HUES6 (cell line): ENCODE measurements around the gene FAM83B.
"Not testable (repeated sequence)": the region's sequence is repeated elsewhere in the genome, so short reads cannot be mapped to it uniquely, and the experiment has no call there.

Experiments used
- H3K27ac ChIP-seq: 2 replicates; pipeline ENCODE4 v1.7.0; 2013; ENCODE audit warnings: low read depth, mild to moderate bottlenecking, low read length, inconsistent platforms
- H3K27me3 ChIP-seq: 2 replicates; pipeline ENCODE4 v1.6.1; 2013; ENCODE audit warnings: low read length; ENCODE audit not compliant: control insufficient read depth, insufficient read depth
- H3K36me3 ChIP-seq: 2 replicates; pipeline ENCODE4 v1.6.1; 2013; ENCODE audit warnings: low read length; ENCODE audit not compliant: control insufficient read depth, insufficient read depth
- H3K4me1 ChIP-seq: 2 replicates; pipeline ENCODE4 v1.6.1; 2013; ENCODE audit warnings: low read length; ENCODE audit not compliant: control insufficient read depth, insufficient read depth
- H3K4me3 ChIP-seq: 2 replicates; pipeline ENCODE4 v1.5.1; 2013; ENCODE audit warnings: low read depth, low read length
- H3K9ac ChIP-seq: one replicate; pipeline ENCODE4 v1.6.1; 2013; ENCODE audit warnings: mild to moderate bottlenecking, low read length
- H3K9me3 ChIP-seq: 2 replicates; pipeline ENCODE4 v1.6.1; 2013; ENCODE audit warnings: low read depth, low read length; ENCODE audit not compliant: control insufficient read depth, insufficient read depth

FAM83B gene, protein sequence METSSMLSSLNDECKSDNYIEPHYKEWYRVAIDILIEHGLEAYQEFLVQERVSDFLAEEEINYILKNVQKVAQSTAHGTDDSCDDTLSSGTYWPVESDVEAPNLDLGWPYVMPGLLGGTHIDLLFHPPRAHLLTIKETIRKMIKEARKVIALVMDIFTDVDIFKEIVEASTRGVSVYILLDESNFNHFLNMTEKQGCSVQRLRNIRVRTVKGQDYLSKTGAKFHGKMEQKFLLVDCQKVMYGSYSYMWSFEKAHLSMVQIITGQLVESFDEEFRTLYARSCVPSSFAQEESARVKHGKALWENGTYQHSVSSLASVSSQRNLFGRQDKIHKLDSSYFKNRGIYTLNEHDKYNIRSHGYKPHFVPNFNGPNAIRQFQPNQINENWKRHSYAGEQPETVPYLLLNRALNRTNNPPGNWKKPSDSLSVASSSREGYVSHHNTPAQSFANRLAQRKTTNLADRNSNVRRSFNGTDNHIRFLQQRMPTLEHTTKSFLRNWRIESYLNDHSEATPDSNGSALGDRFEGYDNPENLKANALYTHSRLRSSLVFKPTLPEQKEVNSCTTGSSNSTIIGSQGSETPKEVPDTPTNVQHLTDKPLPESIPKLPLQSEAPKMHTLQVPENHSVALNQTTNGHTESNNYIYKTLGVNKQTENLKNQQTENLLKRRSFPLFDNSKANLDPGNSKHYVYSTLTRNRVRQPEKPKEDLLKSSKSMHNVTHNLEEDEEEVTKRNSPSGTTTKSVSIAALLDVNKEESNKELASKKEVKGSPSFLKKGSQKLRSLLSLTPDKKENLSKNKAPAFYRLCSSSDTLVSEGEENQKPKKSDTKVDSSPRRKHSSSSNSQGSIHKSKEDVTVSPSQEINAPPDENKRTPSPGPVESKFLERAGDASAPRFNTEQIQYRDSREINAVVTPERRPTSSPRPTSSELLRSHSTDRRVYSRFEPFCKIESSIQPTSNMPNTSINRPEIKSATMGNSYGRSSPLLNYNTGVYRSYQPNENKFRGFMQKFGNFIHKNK

GRCh38 chr6:54846243-54846856, at the start of gene FAM83B:
FAM83B (plus strand) TSS chr6:54846771; CDS start chr6:54870247, 23,476 bp downstream.
- peaks cover 11% of the 10 kb centered on the region for H3K4me1 ChIP-seq
- H3K27me3 ChIP-seq, result peaks cover 20% of the 10 kb centered on the region
- peak within 1 kb of the TSS; percentile 60; the same call in 1 of the 2 replicates for H3K27ac ChIP-seq
- H3K36me3 ChIP-seq, result no peaks in the 10 kb centered on the region
- peak within 1 kb of the TSS; percentile 73 for H3K9ac ChIP-seq
- no peaks in the 10 kb centered on the region for H3K9me3 ChIP-seq
- H3K4me3 ChIP-seq, result peak within 1 kb of the TSS; percentile 81

- not testable (repeated sequence) for H3K4me3 ChIP-seq, H3K4me1 ChIP-seq, H3K9ac ChIP-seq, H3K27me3 ChIP-seq, H3K27ac ChIP-seq, H3K36me3 ChIP-seq
- peaks cover 13% of the 10 kb centered on the region for H3K9me3 ChIP-seq
Observed at GRCh38 chr6:54796918-54797317, 49.7 kb upstream of the FAM83B start.

GRCh38 chr6:54800050-54800600, 46.4 kb upstream of the FAM83B start:
- H3K9me3 ChIP-seq, result peaks cover 13% of the 10 kb centered on the region
- no peak overlapping the region for H3K9ac ChIP-seq
- no peak overlapping the region for H3K4me3 ChIP-seq
- H3K36me3 ChIP-seq, result no peaks in the 10 kb centered on the region
- H3K4me1 ChIP-seq, result peaks cover 9% of the 10 kb centered on the region
- no peak overlapping the region for H3K27ac ChIP-seq
- H3K27me3 ChIP-seq, result no peaks in the 10 kb centered on the region

DNA sequence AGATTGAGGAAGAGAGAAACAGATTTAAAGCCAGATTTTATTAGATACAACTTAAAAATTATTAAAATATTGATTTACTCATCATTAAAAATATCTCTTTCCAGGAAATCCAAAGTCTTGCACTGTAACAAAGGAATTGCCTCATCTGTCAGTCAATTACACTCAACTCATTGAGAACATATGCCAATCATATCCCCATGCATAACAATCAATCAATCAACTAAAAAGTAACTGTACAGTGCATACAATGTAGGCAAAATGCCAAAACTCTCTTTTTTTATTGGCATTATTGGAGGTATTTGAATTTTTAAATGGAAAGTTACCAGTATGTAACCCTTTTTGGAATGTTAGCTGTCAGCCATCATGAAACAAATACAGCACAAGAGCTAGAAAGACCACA, 45.3 kb upstream of the FAM83B start:
- H3K4me1 ChIP-seq, result peaks cover 9% of the 10 kb centered on the region
- H3K36me3 ChIP-seq, result no peaks in the 10 kb centered on the region
- peaks cover 10% of the 10 kb centered on the region for H3K9me3 ChIP-seq
- no peak overlapping the region for H3K27ac ChIP-seq
- no peak overlapping the region for H3K9ac ChIP-seq
- no peaks in the 10 kb centered on the region for H3K27me3 ChIP-seq
- no peak overlapping the region for H3K4me3 ChIP-seq

- Histone ChIP-seq H3K9me3 (peaks cover 9% of the 10 kb centered on the region), H3K9ac (no peak overlapping the region), H3K4me3 (no peak overlapping the region), H3K27ac (no peak overlapping the region), H3K36me3 (no peaks in the 10 kb centered on the region), H3K27me3 (no peaks in the 10 kb centered on the region), H3K4me1 (peaks cover 9% of the 10 kb centered on the region)
Observed at GRCh38 chr6:54801669-54802068, 44.9 kb upstream of the FAM83B start.

- Histone ChIP-seq H3K9ac (no peak overlapping the region), H3K36me3 (no peaks in the 10 kb centered on the region), H3K27me3 (no peaks in the 10 kb centered on the region), H3K9me3 (no peaks in the 10 kb centered on the region), H3K4me3 (no peak overlapping the region), H3K27ac (no peak overlapping the region), H3K4me1 (peaks cover 9% of the 10 kb centered on the region)
Observed at GRCh38 chr6:54802775-54803634, 43.6 kb upstream of the FAM83B start.

GRCh38 chr6:54805077-54805476, 41.5 kb upstream of the FAM83B start:
- no peak overlapping the region for H3K9ac ChIP-seq
- H3K36me3 ChIP-seq, result no peaks in the 10 kb centered on the region
- no peaks in the 10 kb centered on the region for H3K9me3 ChIP-seq
- H3K4me3 ChIP-seq, result no peak overlapping the region
- no peak overlapping the region for H3K27ac ChIP-seq
- no peaks in the 10 kb centered on the region for H3K27me3 ChIP-seq
- H3K4me1 ChIP-seq, result peaks cover 9% of the 10 kb centered on the region

- no peaks in the 10 kb centered on the region for H3K4me1 ChIP-seq
- no peak overlapping the region for H3K9ac ChIP-seq
- H3K36me3 ChIP-seq, result no peaks in the 10 kb centered on the region
- no peak overlapping the region for H3K27ac ChIP-seq
- no peaks in the 10 kb centered on the region for H3K27me3 ChIP-seq
- no peak overlapping the region for H3K4me3 ChIP-seq
- no peaks in the 10 kb centered on the region for H3K9me3 ChIP-seq
Observed at GRCh38 chr6:54810147-54810546, 36.4 kb upstream of the FAM83B start.

DNA sequence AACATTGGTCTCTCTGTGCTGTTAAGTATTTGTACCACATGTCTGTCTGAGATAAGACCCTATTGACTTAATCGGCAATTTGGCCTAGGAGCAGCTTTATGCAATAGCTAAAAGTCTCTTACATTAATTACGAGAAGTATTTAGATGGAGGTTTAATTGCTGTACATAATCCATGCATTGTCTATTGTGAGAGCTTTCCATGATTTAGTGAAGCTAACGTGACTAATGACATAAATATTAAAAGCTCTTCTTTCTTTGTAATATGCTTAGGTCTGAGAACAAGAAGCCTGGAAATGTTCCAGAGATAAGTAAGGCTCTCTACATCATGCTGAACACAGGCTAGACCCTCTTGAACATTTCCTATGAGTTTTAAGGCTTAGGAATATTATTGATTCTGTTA, 32.7 kb upstream of the FAM83B start:
- no peaks in the 10 kb centered on the region for H3K36me3 ChIP-seq
- H3K4me1 ChIP-seq, result no peaks in the 10 kb centered on the region
- H3K9me3 ChIP-seq, result no peaks in the 10 kb centered on the region
- H3K27me3 ChIP-seq, result no peaks in the 10 kb centered on the region
- no peak overlapping the region for H3K27ac ChIP-seq
- H3K9ac ChIP-seq, result no peak overlapping the region
- no peak overlapping the region for H3K4me3 ChIP-seq

- no peaks in the 10 kb centered on the region for H3K4me1 ChIP-seq
- H3K27me3 ChIP-seq, result no peaks in the 10 kb centered on the region
- no peak overlapping the region for H3K27ac ChIP-seq
- no peaks in the 10 kb centered on the region for H3K9me3 ChIP-seq
- H3K36me3 ChIP-seq, result no peaks in the 10 kb centered on the region
- no peak overlapping the region for H3K4me3 ChIP-seq
- no peak overlapping the region for H3K9ac ChIP-seq
Observed at GRCh38 chr6:54817236-54817635, 29.3 kb upstream of the FAM83B start.
